ENCODE measurements around the gene HOOK2. TPM values are rescaled to one million over a fixed set of nuclear protein-coding genes. Genes with fewer than 3 reads are reported as not detected.

HOOK2 gene
- total and polyA plus RNA-seq, 2 of the 13 experiments (the other 11 are each of a cell fraction or from before 2014, with no cell fraction given): 9.2 to 12.9 TPM

- TF ChIP-seq, protein P1, sequence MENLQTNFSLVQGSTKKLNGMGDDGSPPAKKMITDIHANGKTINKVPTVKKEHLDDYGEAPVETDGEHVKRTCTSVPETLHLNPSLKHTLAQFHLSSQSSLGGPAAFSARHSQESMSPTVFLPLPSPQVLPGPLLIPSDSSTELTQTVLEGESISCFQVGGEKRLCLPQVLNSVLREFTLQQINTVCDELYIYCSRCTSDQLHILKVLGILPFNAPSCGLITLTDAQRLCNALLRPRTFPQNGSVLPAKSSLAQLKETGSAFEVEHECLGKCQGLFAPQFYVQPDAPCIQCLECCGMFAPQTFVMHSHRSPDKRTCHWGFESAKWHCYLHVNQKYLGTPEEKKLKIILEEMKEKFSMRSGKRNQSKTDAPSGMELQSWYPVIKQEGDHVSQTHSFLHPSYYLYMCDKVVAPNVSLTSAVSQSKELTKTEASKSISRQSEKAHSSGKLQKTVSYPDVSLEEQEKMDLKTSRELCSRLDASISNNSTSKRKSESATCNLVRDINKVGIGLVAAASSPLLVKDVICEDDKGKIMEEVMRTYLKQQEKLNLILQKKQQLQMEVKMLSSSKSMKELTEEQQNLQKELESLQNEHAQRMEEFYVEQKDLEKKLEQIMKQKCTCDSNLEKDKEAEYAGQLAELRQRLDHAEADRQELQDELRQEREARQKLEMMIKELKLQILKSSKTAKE (CRISPR knock-in tag; IDR thresholded peaks at IDR 0.05; ENCODE audit: borderline replicate concordance): no peak; the same call in 1 of the 2 replicates
- peak; percentile 67 to 86 for TF ChIP-seq POLR2A (IDR thresholded peaks at IDR 0.05; ENCODE audit: insufficient read depth in 1 of 2, low read depth in 2 of 2, low read length in 2 of 2)
- TF ChIP-seq FOXC1 (CRISPR knock-in tag; IDR thresholded peaks at IDR 0.05; ENCODE audit: borderline replicate concordance): no peak; the same call in 1 of the 2 replicates
- TF ChIP-seq ZNF180 (CRISPR knock-in tag; IDR thresholded peaks at IDR 0.05; ENCODE audit: borderline replicate concordance, low read depth): no peak
- peak; percentile 81; the same call in 1 of the 2 replicates for TF ChIP-seq RARG (CRISPR knock-in tag; IDR thresholded peaks at IDR 0.05; ENCODE audit: low read depth)
- TF ChIP-seq ARNTL (CRISPR knock-in tag; IDR thresholded peaks at IDR 0.05): 0 out of 2 replicates have a peak, but pooled peaks have one; percentile 45
- TF ChIP-seq FOXA3 (CRISPR knock-in tag; IDR thresholded peaks at IDR 0.05): peak; percentile 29; the same call in 1 of the 2 replicates
- peak; percentile 75; the same call in 1 of the 2 replicates for TF ChIP-seq ZNF766 (CRISPR knock-in tag; IDR thresholded peaks at IDR 0.05; ENCODE audit: borderline replicate concordance)
- TF ChIP-seq, protein P2, sequence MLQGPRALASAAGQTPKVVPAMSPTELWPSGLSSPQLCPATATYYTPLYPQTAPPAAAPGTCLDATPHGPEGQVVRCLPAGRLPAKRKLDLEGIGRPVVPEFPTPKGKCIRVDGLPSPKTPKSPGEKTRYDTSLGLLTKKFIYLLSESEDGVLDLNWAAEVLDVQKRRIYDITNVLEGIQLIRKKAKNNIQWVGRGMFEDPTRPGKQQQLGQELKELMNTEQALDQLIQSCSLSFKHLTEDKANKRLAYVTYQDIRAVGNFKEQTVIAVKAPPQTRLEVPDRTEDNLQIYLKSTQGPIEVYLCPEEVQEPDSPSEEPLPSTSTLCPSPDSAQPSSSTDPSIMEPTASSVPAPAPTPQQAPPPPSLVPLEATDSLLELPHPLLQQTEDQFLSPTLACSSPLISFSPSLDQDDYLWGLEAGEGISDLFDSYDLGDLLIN (CRISPR knock-in tag; IDR thresholded peaks at IDR 0.05; ENCODE audit: borderline replicate concordance): peak; percentile 83; the same call in 1 of the 2 replicates
- peak; percentile 59; the same call in 1 of the 2 replicates for TF ChIP-seq REPIN1 (CRISPR knock-in tag; IDR thresholded peaks at IDR 0.05; ENCODE audit: borderline replicate concordance, low read depth)
- 0 out of 2 replicates have a peak, but pooled peaks have one; percentile 17 for TF ChIP-seq TMF1 (CRISPR knock-in tag; IDR thresholded peaks at IDR 0.05; ENCODE audit: low read depth)
- peak; percentile 26; the same call in 1 of the 2 replicates for TF ChIP-seq HIC2 (CRISPR knock-in tag; IDR thresholded peaks at IDR 0.05; ENCODE audit: low read depth)
- no peak for TF ChIP-seq ZMYM2 (CRISPR knock-in tag; IDR thresholded peaks at IDR 0.05)
- no peak for TF ChIP-seq FOXA1 (IDR thresholded peaks at IDR 0.05)
- TF ChIP-seq FOXA1 (CRISPR knock-in tag; IDR thresholded peaks at IDR 0.05): no peak
- TF ChIP-seq TARDBP (CRISPR knock-in tag; IDR thresholded peaks at IDR 0.05): no peak
- peak; percentile 84 for TF ChIP-seq MED8 (CRISPR knock-in tag; IDR thresholded peaks at IDR 0.05; ENCODE audit: insufficient replicate concordance)
- no peak for TF ChIP-seq MTA3 (CRISPR knock-in tag; IDR thresholded peaks at IDR 0.05)
- TF ChIP-seq, protein P3, sequence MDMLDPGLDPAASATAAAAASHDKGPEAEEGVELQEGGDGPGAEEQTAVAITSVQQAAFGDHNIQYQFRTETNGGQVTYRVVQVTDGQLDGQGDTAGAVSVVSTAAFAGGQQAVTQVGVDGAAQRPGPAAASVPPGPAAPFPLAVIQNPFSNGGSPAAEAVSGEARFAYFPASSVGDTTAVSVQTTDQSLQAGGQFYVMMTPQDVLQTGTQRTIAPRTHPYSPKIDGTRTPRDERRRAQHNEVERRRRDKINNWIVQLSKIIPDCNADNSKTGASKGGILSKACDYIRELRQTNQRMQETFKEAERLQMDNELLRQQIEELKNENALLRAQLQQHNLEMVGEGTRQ (IDR thresholded peaks at IDR 0.05; ENCODE audit: low read depth, low read length): no peak
- TF ChIP-seq, protein P3 (CRISPR knock-in tag; IDR thresholded peaks at IDR 0.05; ENCODE audit: borderline replicate concordance): no peak
- 0 out of 2 replicates have a peak, but pooled peaks have one; percentile 53 for TF ChIP-seq ZSCAN22 (CRISPR knock-in tag; IDR thresholded peaks at IDR 0.05)
These were observed 31.1 kb upstream of the HOOK2 start, which contains the start of gene RNASEH2A (continued) for GRCh38 chr19:12806242-12807081.

All from HepG2 (cell line).